ENCODE results near the gene TMC2. TPM values are rescaled to one million over a fixed set of nuclear protein-coding genes. Genes with fewer than 3 reads are reported as not detected.

The TMC2 gene
- total RNA-seq, 6 donors from 2014 or later, result 0.22 to 0.57 (median 0.41) TPM; not detected in 2

- WGBS, 2 donors, result 11 to 16% methylated on average over 29 to 48 of the region's 49 CpGs
- Histone ChIP-seq H3K27ac (peak within 1 kb of the TSS; percentile 84 to 97 (median 90)), H3K9me3 (no peaks in the 10 kb centered on the region), H3K36me3 (peaks cover 4 to 34% (median 23%) of the 10 kb centered on the region in 4 donors), H3K4me1 (peaks cover 11 to 15% (median 12%) of the 10 kb centered on the region in 4 donors), H3K4me3 (peak within 1 kb of the TSS; percentile 76 to 94 (median 88)), H3K27me3 (no peaks in the 10 kb centered on the region)
- DNase-seq (peak; percentile 92 to 98), ATAC-seq (ENCODE audit: low FRiP score in 2 of 2) (peak; percentile 93 to 98)
- peak in 2 of 6 experiments; percentile 13 to 29 for TF ChIP-seq CTCF (IDR thresholded peaks at IDR 0.05)
- peak in 3 of 4 donors; percentile 69 to 93 (median 76) for TF ChIP-seq POLR2A (IDR thresholded peaks at IDR 0.05)
- peak; percentile 98 to 99 for TF ChIP-seq POLR2AphosphoS5 (IDR thresholded peaks at IDR 0.05)
- TF ChIP-seq EP300 (IDR thresholded peaks at IDR 0.05), result peak in 1 of 4 donors; percentile 53
These were observed 127.7 kb downstream of the TMC2 start, which contains the start of gene IDH3B for GRCh38 chr20:2663887-2664719. Gene IDH3B, minus strand, starts transcription at chr20:2664216. Its CDS starts 28 bp downstream, at chr20:2664188.

DNA sequence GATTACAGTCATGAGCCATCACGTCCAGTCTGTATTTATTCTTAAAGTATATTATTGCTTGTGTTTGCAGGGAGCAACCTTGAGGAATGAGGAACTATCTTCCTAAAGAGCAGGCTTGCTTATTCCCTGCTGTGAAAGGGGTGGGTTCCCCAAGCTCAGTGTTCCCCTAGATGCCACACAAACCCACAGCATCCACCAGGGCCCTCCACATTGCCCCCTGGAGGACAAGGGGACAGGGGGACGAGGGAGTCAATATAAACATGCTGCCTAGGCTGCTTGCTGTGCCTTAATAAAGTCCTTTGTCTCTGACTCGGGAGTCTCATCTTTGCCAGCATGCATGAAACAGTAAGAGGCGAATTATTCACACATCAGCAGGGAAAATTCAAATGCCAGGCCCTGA lies 135.6 kb downstream of the TMC2 start:
- TF ChIP-seq POLR2AphosphoS5 (IDR thresholded peaks at IDR 0.05) (no peak), POLR2A (IDR thresholded peaks at IDR 0.05) (no peak), EP300 (IDR thresholded peaks at IDR 0.05) (no peak), CTCF (IDR thresholded peaks at IDR 0.05) (no peak)
- WGBS, 2 donors, result 28 to 41% methylated on average over 4 of the region's 4 CpGs
- no peak overlapping the region for H3K27ac ChIP-seq
- H3K4me1 ChIP-seq, result no peaks in the 10 kb centered on the region
- H3K27me3 ChIP-seq, result no peaks in the 10 kb centered on the region
- H3K9me3 ChIP-seq, result no peaks in the 10 kb centered on the region
- no peak overlapping the region for H3K4me3 ChIP-seq
- H3K36me3 ChIP-seq, result no peaks in the 10 kb centered on the region
- ATAC-seq (ENCODE audit: low FRiP score in 2 of 2) (no peak), DNase-seq (no peak)

GRCh38 chr20:2672446-2672845 lies 136.1 kb downstream of the TMC2 start:
- no peaks in the 10 kb centered on the region for H3K9me3 ChIP-seq
- no peak for TF ChIP-seq POLR2A (IDR thresholded peaks at IDR 0.05)
- TF ChIP-seq CTCF (IDR thresholded peaks at IDR 0.05), result no peak
- no peak for TF ChIP-seq POLR2AphosphoS5 (IDR thresholded peaks at IDR 0.05)
- TF ChIP-seq EP300 (IDR thresholded peaks at IDR 0.05), result no peak
- DNase-seq, result no peak
- no peak for ATAC-seq (ENCODE audit: low FRiP score in 2 of 2)
- H3K4me3 ChIP-seq, result no peak overlapping the region
- WGBS, 2 donors, result 57 to 77% methylated on average over 3 of the region's 3 CpGs
- H3K27me3 ChIP-seq, result no peaks in the 10 kb centered on the region
- no peaks in the 10 kb centered on the region for H3K36me3 ChIP-seq
- no peak overlapping the region for H3K27ac ChIP-seq
- H3K4me1 ChIP-seq, result no peaks in the 10 kb centered on the region

DNA sequence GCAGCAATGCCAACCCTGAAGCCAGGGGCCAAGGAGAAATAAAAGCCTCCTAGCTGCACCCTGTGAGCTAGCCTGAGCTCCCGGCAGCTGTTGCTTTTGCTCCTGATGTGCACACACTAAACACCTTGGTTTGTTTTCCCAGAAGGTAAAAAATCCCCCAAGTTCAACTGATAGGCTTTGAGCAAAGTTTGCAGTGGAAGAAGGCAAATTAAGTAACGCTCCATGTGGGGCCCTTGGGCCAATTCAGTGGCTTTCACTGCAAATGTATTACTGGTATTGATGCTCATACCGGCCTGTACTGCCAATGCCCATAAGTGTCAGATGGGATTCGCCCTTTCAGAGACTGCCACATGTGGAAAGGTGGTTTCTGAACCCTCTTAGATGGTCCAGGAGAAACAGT lies 137.1 kb downstream of the TMC2 start:
- Histone ChIP-seq H3K36me3 (no peaks in the 10 kb centered on the region), H3K4me1 (no peaks in the 10 kb centered on the region), H3K27me3 (no peaks in the 10 kb centered on the region), H3K27ac (no peak overlapping the region), H3K4me3 (no peak overlapping the region), H3K9me3 (no peaks in the 10 kb centered on the region)
- ATAC-seq (ENCODE audit: low FRiP score in 2 of 2) (no peak), DNase-seq (no peak)
- no peak for TF ChIP-seq EP300 (IDR thresholded peaks at IDR 0.05)
- no peak for TF ChIP-seq POLR2AphosphoS5 (IDR thresholded peaks at IDR 0.05)
- no peak for TF ChIP-seq CTCF (IDR thresholded peaks at IDR 0.05)
- TF ChIP-seq POLR2A (IDR thresholded peaks at IDR 0.05), result no peak
- WGBS, 2 donors, result 85 to 92% methylated on average over 4 of the region's 4 CpGs

Data from upper lobe of left lung (tissue), 6 donors.